ENCODE results near the gene APBB1.

The APBB1 gene

GRCh38 chr11:6391537-6392134 lies 27.3 kb downstream of the APBB1 start:
- no peaks in the 10 kb centered on the region for H3K27me3 Mint-ChIP-seq
- H3K27ac Mint-ChIP-seq, result no peak overlapping the region
- peaks cover 4% of the 10 kb centered on the region for H3K36me3 Mint-ChIP-seq
- peaks cover 21% of the 10 kb centered on the region for H3K4me1 Mint-ChIP-seq
- ATAC-seq (ENCODE audit: low read depth) (no peak), DNase-seq (ENCODE audit: low spot score in 2 of 2) (no peak)
- H3K9me3 Mint-ChIP-seq, result no peaks in the 10 kb centered on the region
- peak overlapping the region; percentile 97 for H3K4me3 Mint-ChIP-seq

- peak; percentile 0 for ATAC-seq (ENCODE audit: low read depth)
Measured at GRCh38 chr11:6390718-6391469, 28.0 kb downstream of the APBB1 start.

GRCh38 chr11:6389905-6390717 lies 28.8 kb downstream of the APBB1 start, which contains the start of gene SMPD1:
Gene SMPD1, plus strand, starts transcription at chr11:6390474. Its CDS starts 125 bp downstream, at chr11:6390599.
- DNase-seq (ENCODE audit: low spot score in 2 of 2), result peak; percentile 78 to 86
- Mint-ChIP-seq H3K27ac (peak within 1 kb of the TSS; percentile 99), H3K9me3 (no peaks in the 10 kb centered on the region), H3K36me3 (peaks cover 4% of the 10 kb centered on the region), H3K4me3 (peak within 1 kb of the TSS; percentile 97), H3K4me1 (peaks cover 24% of the 10 kb centered on the region), H3K27me3 (no peaks in the 10 kb centered on the region)
- ATAC-seq (ENCODE audit: low read depth), result peak; percentile 89

More at GRCh38 chr11:6390718-6391469, 28.0 kb downstream of the APBB1 start:
- H3K36me3 Mint-ChIP-seq, result peaks cover 4% of the 10 kb centered on the region
- H3K27me3 Mint-ChIP-seq, result no peaks in the 10 kb centered on the region
- peak overlapping the region; percentile 99 for H3K27ac Mint-ChIP-seq
- H3K4me1 Mint-ChIP-seq, result peaks cover 21% of the 10 kb centered on the region
- no peak for DNase-seq (ENCODE audit: low spot score in 2 of 2)
- no peaks in the 10 kb centered on the region for H3K9me3 Mint-ChIP-seq
- peak overlapping the region; percentile 97 for H3K4me3 Mint-ChIP-seq

- Mint-ChIP-seq H3K9me3 (no peaks in the 10 kb centered on the region), H3K4me1 (peaks cover 24% of the 10 kb centered on the region), H3K4me3 (no peak overlapping the region), H3K27me3 (no peaks in the 10 kb centered on the region), H3K36me3 (peaks cover 4% of the 10 kb centered on the region), H3K27ac (peak overlapping the region; percentile 99)
- no peak for ATAC-seq (ENCODE audit: low read depth)
- no peak for DNase-seq (ENCODE audit: low spot score in 2 of 2)
Measured at GRCh38 chr11:6388748-6389147, 30.1 kb downstream of the APBB1 start.

GRCh38 chr11:6387811-6388599 lies 30.9 kb downstream of the APBB1 start:
- Mint-ChIP-seq H3K36me3 (peaks cover 2% of the 10 kb centered on the region), H3K4me3 (no peak overlapping the region)

GRCh38 chr11:6385046-6385777 lies 33.7 kb downstream of the APBB1 start:
- Mint-ChIP-seq H3K4me3 (no peak overlapping the region), H3K27me3 (no peaks in the 10 kb centered on the region), H3K4me1 (peaks cover 10% of the 10 kb centered on the region), H3K9me3 (no peaks in the 10 kb centered on the region), H3K27ac (peak overlapping the region; percentile 12), H3K36me3 (no peaks in the 10 kb centered on the region)
- DNase-seq (ENCODE audit: low spot score in 2 of 2), result no peak
- no peak for ATAC-seq (ENCODE audit: low read depth)

More at GRCh38 chr11:6387811-6388599, 30.9 kb downstream of the APBB1 start:
- no peak for ATAC-seq (ENCODE audit: low read depth)
- H3K27ac Mint-ChIP-seq, result peak overlapping the region; percentile 64
- no peaks in the 10 kb centered on the region for H3K9me3 Mint-ChIP-seq
- H3K4me1 Mint-ChIP-seq, result peaks cover 22% of the 10 kb centered on the region
- DNase-seq (ENCODE audit: low spot score in 2 of 2), result no peak
- H3K27me3 Mint-ChIP-seq, result no peaks in the 10 kb centered on the region

GRCh38 chr11:6378640-6378989 lies 40.3 kb downstream of the APBB1 start:
- no peaks in the 10 kb centered on the region for H3K27me3 Mint-ChIP-seq
- no peaks in the 10 kb centered on the region for H3K9me3 Mint-ChIP-seq
- H3K4me1 Mint-ChIP-seq, result peaks cover 5% of the 10 kb centered on the region
- ATAC-seq (ENCODE audit: low read depth), result no peak
- no peaks in the 10 kb centered on the region for H3K36me3 Mint-ChIP-seq
- no peak overlapping the region for H3K4me3 Mint-ChIP-seq
- DNase-seq (ENCODE audit: low spot score in 2 of 2), result no peak
- no peak overlapping the region for H3K27ac Mint-ChIP-seq

- H3K27ac Mint-ChIP-seq, result no peak overlapping the region
- DNase-seq (ENCODE audit: low spot score in 2 of 2), result no peak
- no peaks in the 10 kb centered on the region for H3K9me3 Mint-ChIP-seq
- peak; percentile 62 for ATAC-seq (ENCODE audit: low read depth)
- H3K4me3 Mint-ChIP-seq, result peak overlapping the region; percentile 32
- no peaks in the 10 kb centered on the region for H3K27me3 Mint-ChIP-seq
- peaks cover 5% of the 10 kb centered on the region for H3K4me1 Mint-ChIP-seq
- no peaks in the 10 kb centered on the region for H3K36me3 Mint-ChIP-seq
Measured at GRCh38 chr11:6377902-6378639, 40.8 kb downstream of the APBB1 start.

GRCh38 chr11:6371825-6372224 lies 47.1 kb downstream of the APBB1 start:
- DNase-seq (ENCODE audit: low spot score in 2 of 2) (no peak), ATAC-seq (ENCODE audit: low read depth) (no peak)
- H3K27me3 Mint-ChIP-seq, result no peaks in the 10 kb centered on the region
- no peak overlapping the region for H3K27ac Mint-ChIP-seq
- H3K4me3 Mint-ChIP-seq, result no peak overlapping the region
- no peaks in the 10 kb centered on the region for H3K4me1 Mint-ChIP-seq
- H3K9me3 Mint-ChIP-seq, result no peaks in the 10 kb centered on the region
- no peaks in the 10 kb centered on the region for H3K36me3 Mint-ChIP-seq

- ATAC-seq (ENCODE audit: low read depth), result no peak
- no peaks in the 10 kb centered on the region for H3K36me3 Mint-ChIP-seq
- H3K4me1 Mint-ChIP-seq, result no peaks in the 10 kb centered on the region
- no peak for DNase-seq (ENCODE audit: low spot score in 2 of 2)
- no peaks in the 10 kb centered on the region for H3K9me3 Mint-ChIP-seq
- no peak overlapping the region for H3K27ac Mint-ChIP-seq
- H3K4me3 Mint-ChIP-seq, result no peak overlapping the region
- no peaks in the 10 kb centered on the region for H3K27me3 Mint-ChIP-seq
Measured at GRCh38 chr11:6365659-6366058, 53.2 kb downstream of the APBB1 start.

GRCh38 chr11:6362873-6363678 lies 55.8 kb downstream of the APBB1 start:
- Mint-ChIP-seq H3K4me3 (no peak overlapping the region), H3K36me3 (no peaks in the 10 kb centered on the region), H3K9me3 (no peaks in the 10 kb centered on the region), H3K27ac (no peak overlapping the region), H3K27me3 (no peaks in the 10 kb centered on the region), H3K4me1 (no peaks in the 10 kb centered on the region)
- ATAC-seq (ENCODE audit: low read depth) (peak; percentile 81), DNase-seq (ENCODE audit: low spot score in 2 of 2) (peak; percentile 41 to 43)

Measured in memory B cell (primary cell).